ENCODE measurements around the gene GMCL2.

Gene GMCL2, protein sequence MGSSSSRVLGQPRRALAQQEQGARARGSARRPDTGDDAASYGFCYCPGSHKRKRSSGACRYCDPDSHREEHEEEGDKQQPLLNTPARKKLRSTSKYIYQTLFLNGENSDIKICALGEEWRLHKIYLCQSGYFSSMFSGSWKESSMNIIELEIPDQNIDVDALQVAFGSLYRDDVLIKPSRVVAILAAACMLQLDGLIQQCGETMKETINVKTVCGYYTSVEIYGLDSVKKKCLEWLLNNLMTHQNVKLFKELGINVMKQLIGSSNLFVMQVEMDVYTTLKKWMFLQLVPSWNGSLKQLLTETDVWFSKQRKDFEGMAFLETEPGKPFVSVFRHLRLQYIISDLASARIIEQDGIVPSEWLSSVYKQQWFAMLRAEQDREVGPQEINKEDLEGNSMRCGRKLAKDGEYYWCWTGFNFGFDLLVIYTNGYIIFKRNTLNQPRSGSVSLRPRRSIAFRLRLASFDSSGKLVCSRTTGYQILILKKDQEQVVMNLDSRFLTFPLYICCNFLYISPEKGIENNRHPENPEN

DNA sequence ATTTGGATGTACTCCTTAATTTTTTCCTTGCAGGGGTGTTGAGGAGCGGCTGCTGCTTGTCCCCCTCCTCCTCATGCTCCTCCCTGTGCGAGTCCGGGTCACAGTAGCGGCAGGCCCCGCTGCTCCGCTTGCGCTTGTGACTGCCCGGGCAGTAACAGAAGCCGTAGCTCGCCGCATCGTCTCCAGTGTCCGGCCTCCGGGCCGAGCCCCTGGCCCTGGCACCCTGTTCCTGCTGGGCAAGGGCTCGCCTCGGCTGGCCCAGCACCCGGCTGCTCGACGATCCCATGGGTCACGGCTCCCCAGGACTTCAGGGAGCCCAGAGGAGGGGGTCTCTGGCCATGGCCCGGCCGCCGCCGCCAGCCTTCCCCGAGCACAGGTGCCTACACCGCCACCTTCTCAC, at the start of gene GMCL2:
GMCL2 (minus strand) TSS at position 358 of the 400 bp plus-strand sequence; CDS start at position 286, 72 bp downstream.
- TF ChIP-seq, protein P1, sequence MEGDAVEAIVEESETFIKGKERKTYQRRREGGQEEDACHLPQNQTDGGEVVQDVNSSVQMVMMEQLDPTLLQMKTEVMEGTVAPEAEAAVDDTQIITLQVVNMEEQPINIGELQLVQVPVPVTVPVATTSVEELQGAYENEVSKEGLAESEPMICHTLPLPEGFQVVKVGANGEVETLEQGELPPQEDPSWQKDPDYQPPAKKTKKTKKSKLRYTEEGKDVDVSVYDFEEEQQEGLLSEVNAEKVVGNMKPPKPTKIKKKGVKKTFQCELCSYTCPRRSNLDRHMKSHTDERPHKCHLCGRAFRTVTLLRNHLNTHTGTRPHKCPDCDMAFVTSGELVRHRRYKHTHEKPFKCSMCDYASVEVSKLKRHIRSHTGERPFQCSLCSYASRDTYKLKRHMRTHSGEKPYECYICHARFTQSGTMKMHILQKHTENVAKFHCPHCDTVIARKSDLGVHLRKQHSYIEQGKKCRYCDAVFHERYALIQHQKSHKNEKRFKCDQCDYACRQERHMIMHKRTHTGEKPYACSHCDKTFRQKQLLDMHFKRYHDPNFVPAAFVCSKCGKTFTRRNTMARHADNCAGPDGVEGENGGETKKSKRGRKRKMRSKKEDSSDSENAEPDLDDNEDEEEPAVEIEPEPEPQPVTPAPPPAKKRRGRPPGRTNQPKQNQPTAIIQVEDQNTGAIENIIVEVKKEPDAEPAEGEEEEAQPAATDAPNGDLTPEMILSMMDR (IDR thresholded peaks at IDR 0.05; ENCODE audit: borderline replicate concordance, control extremely low read depth, extremely low read depth, insufficient read depth, missing control alignments), result no peak
- DNase-seq (ENCODE audit: low spot score), result no peak
- in situ Hi-C loops (cut with MboI; ENCODE audit: low sequenced_read_pairs, unreplicated experiment), result no loop called here

DNA sequence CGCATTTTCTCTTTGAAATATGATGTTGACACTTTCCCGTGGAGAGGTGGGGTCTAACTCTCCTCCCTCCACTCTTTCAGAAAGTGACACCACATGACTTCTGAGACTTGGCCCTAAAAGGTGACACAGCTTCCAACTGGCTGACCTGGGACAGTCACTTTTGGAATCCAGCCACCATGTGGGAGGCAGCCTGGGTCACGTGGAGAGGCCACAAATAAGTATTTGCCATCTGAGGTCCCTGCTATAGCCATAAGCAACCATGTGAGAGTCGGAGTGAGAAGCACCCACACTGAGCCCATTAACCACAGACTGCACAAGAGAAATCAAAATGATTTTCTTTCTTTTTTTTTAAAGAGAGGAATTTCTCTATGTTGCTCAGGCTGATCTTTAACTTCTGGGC, 49.5 kb upstream of the GMCL2 start:
- no peak for DNase-seq (ENCODE audit: low spot score)
- in situ Hi-C loops (cut with MboI; ENCODE audit: low sequenced_read_pairs, unreplicated experiment), result no loop called here
- TF ChIP-seq, protein P1 (IDR thresholded peaks at IDR 0.05; ENCODE audit: borderline replicate concordance, control extremely low read depth, extremely low read depth, insufficient read depth, missing control alignments), result no peak

GRCh38 chr5:178236126-178236525, 49.0 kb upstream of the GMCL2 start:
- no peak for DNase-seq (ENCODE audit: low spot score)
- in situ Hi-C loops (cut with MboI; ENCODE audit: low sequenced_read_pairs, unreplicated experiment), result no loop called here
- TF ChIP-seq, protein P1 (IDR thresholded peaks at IDR 0.05; ENCODE audit: borderline replicate concordance, control extremely low read depth, extremely low read depth, insufficient read depth, missing control alignments), result no peak

DNA sequence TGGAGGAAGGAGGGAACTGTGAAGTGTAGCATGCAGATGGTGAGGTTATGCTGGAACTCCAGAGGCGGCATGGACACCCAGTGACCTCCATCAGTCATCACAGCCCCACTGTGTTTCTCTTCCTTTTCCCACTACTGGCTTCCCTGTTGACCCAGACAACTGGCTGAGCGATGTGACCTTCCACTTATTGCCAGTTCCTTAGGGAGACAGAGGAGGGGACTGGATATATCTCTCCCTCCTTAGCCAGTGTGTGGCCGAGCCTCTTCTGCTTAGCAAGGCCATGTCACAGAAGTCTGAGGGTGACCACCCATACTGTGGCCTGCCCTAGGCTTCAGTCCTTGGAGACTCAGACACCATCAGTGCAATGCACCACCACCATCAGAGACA, 48.4 kb upstream of the GMCL2 start:
- TF ChIP-seq, protein P1 (IDR thresholded peaks at IDR 0.05; ENCODE audit: borderline replicate concordance, control extremely low read depth, extremely low read depth, insufficient read depth, missing control alignments), result no peak
- DNase-seq (ENCODE audit: low spot score), result no peak
- in situ Hi-C loops (cut with MboI; ENCODE audit: low sequenced_read_pairs, unreplicated experiment), result no loop called here

DNA sequence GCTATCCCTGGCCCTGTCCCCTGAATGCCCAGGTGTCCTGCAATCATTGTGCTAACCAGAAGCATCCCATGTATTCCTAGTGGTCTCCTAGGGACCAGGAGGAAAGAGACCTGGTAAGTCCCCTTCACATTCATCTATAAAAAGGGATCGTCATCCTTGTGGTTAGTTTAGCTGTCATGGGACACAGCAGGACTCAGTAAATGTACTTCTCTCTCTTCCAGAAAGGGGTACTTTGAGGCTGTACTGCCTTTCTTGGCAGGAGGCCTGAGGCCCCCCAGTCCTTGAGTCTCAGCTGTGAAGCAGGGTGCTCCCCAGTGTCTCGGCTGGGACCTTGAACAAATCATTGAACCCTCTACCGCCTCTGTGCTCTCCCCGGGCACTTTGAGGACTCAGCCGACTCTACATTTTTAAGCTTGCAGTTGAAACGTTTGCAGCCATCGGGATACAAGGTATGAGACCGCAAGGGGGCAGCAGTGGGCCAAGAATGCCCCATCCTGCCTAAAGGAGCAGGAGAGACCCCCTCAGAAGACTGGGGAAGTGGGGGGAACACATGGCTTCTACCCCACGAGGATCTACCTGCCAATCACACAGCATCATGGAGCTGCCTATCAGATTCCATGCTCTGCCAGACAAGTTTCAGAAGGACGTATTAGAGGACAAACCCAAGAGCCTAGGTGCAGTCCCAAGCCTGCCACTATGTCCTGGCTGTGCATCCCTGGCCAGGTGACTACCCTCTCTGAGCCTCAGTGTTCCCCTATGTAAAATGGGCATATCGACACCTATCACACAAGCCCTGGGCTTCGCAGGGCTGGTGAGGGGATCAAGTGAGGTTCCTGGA, 47.8 kb upstream of the GMCL2 start:
- TF ChIP-seq, protein P1 (IDR thresholded peaks at IDR 0.05; ENCODE audit: borderline replicate concordance, control extremely low read depth, extremely low read depth, insufficient read depth, missing control alignments), result peak; percentile 72
- peak; percentile 84 for DNase-seq (ENCODE audit: low spot score)
- in situ Hi-C loops (cut with MboI; ENCODE audit: low sequenced_read_pairs, unreplicated experiment), result no loop called here

DNA sequence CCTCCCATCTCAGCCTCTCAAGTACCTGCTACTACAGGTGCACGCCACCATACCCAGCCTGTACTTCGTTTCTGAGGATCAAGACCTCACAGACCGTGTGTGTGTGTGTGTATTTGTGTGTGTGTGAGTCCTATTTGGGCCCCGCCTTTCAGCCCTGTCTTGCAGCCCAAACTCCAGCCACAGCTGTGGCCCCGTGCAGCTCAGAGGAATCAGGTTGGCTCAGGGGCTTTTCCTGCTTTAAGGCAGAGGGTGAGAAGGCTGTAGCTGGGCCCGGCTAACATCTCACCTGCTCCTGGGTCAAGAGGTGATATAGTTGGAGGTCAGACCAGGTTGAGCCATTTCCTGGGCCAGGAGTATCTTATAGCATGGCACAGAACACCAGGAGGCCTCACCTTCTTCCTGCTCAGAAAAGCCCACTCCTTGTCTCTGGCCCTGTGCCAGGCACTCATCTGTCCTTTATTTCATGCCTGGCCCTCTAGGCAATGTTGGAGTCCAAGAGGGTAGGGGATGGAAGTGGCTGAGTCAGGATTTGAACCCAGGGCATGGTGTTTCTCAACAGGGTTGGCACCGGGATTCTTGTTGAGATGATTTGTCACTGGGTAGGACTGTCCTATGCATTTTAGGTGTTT, 47.1 kb upstream of the GMCL2 start:
- in situ Hi-C loops (cut with MboI; ENCODE audit: low sequenced_read_pairs, unreplicated experiment), result no loop called here
- no peak for DNase-seq (ENCODE audit: low spot score)
- TF ChIP-seq, protein P1 (IDR thresholded peaks at IDR 0.05; ENCODE audit: borderline replicate concordance, control extremely low read depth, extremely low read depth, insufficient read depth, missing control alignments), result no peak

Data from GM13976 (cell line).